ENCODE data around the gene LMAN1L. TPM values are rescaled to one million over a fixed set of nuclear protein-coding genes. Genes with fewer than 3 reads are reported as not detected.

Gene LMAN1L
- total and polyA plus RNA-seq, 2 of the 4 experiments (the other 2 are of a cell fraction): not detected

DNA sequence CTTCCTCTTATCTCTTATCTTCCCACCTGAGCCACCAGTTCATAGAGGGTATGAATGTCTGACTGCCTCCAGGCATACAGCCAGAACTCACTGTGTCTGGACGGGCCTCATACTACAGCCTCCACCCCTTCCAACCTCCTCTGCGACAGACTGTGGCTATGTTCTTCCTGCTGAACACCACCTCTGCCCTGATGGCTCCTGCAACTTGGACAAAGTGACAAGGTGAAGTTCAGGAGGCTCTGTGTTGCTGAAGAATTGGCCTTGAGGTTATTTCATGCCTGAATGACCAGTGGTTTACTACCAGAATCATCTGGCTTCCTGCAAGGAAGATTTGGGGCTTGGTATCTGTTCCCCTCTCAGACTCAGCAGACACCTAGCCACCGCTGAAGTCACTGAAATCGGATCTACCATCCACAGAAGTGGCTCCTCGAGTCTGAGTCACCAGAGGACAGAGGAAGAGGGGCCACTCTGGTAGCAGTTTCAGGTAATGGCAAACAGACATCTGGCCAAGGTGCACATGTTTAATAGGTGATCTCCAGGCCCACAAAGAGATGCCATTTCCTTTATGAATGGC, 44.5 kb downstream of the LMAN1L start:
- WGBS, 2 experiments (ENCODE audit: extremely low coverage in 2 of 2, insufficient read length in 1 of 2): 100% methylated on average over 1 of the region's 5 CpGs; no CpG with 5 or more reads in 1 of the 2 experiments
- no peak overlapping the region for H2BK120ac ChIP-seq (ENCODE audit: low read depth, low read length)
- no peak for ATAC-seq (ENCODE audit: low read depth)
- no peak overlapping the region for H3K27ac ChIP-seq (ENCODE audit: insufficient read depth, low read length)
- no peaks in the 10 kb centered on the region for H3K27me3 ChIP-seq (ENCODE audit: control insufficient read depth, insufficient read depth, low read length)
- H2BK15ac ChIP-seq (ENCODE audit: low read depth, low read length): no peak overlapping the region
- H4K20me1 ChIP-seq (ENCODE audit: insufficient read depth, low read length): peaks cover 59% of the 10 kb centered on the region
- no peak overlapping the region for H3K23ac ChIP-seq (ENCODE audit: low read depth, low read length)
- no peak overlapping the region for H2BK5ac ChIP-seq (ENCODE audit: low read depth, low read length, poor library complexity, severe bottlenecking)
- no peak overlapping the region for H3K9ac ChIP-seq (ENCODE audit: low read depth, low read length)
- H2BK20ac ChIP-seq (ENCODE audit: low read depth, low read length): no peak overlapping the region
- intact Hi-C loops (cut with micrococcal nuclease): no loop called here
- DNase-seq: no peak
- no peaks in the 10 kb centered on the region for H3K9me3 ChIP-seq (ENCODE audit: control insufficient read depth, insufficient read depth, low read length)
- no peak overlapping the region for H2AK9ac ChIP-seq (replicated peaks; ENCODE audit: low read depth, low read length, poor library complexity)
- no TSS peak for BruUV-seq (replicated peaks)
- H4K91ac ChIP-seq (ENCODE audit: insufficient read depth, low read depth, low read length): no peak overlapping the region
- TF ChIP-seq BHLHE40 (IDR thresholded peaks at IDR 0.05; ENCODE audit: low read depth, low read length) (no peak), CHD1 (IDR thresholded peaks at IDR 0.05; ENCODE audit: low read depth, low read length) (no peak), NFE2L2 (IDR thresholded peaks at IDR 0.05; ENCODE audit: low read depth, low read length) (no peak), CTCF (conservative IDR thresholded peaks at IDR 0.05; ENCODE audit: low read depth, low read length) (no peak), POLR2A (IDR thresholded peaks at IDR 0.05; ENCODE audit: low read depth, low read length) (no peak), SMC3 (IDR thresholded peaks at IDR 0.05; ENCODE audit: low read depth, low read length) (no peak), RCOR1 (IDR thresholded peaks at IDR 0.05; ENCODE audit: insufficient replicate concordance, low read length) (no peak), ELK1 (IDR thresholded peaks at IDR 0.05; ENCODE audit: borderline replicate concordance, low read depth, low read length) (no peak), MXI1 (IDR thresholded peaks at IDR 0.05; ENCODE audit: borderline replicate concordance, low read depth, low read length) (no peak), CEBPB (IDR thresholded peaks at IDR 0.05; ENCODE audit: low read depth, low read length) (no peak), RAD21 (IDR thresholded peaks at IDR 0.05; ENCODE audit: low read length) (no peak), MAZ (IDR thresholded peaks at IDR 0.05; ENCODE audit: borderline replicate concordance, low read depth, low read length) (no peak), RFX5 (IDR thresholded peaks at IDR 0.05; ENCODE audit: low read depth, low read length) (no peak), MAFK (IDR thresholded peaks at IDR 0.05; ENCODE audit: low read depth, low read length) (no peak), FOS (IDR thresholded peaks at IDR 0.05; ENCODE audit: low read depth, low read length) (no peak)
- TF ChIP-seq, protein P1, sequence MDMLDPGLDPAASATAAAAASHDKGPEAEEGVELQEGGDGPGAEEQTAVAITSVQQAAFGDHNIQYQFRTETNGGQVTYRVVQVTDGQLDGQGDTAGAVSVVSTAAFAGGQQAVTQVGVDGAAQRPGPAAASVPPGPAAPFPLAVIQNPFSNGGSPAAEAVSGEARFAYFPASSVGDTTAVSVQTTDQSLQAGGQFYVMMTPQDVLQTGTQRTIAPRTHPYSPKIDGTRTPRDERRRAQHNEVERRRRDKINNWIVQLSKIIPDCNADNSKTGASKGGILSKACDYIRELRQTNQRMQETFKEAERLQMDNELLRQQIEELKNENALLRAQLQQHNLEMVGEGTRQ (IDR thresholded peaks at IDR 0.05; ENCODE audit: low read depth, low read length): no peak
- no peak overlapping the region for H4K5ac ChIP-seq (ENCODE audit: low read depth, low read length)
- no peak overlapping the region for H2AFZ ChIP-seq (replicated peaks; ENCODE audit: low read length, poor library complexity)
- peaks cover 10% of the 10 kb centered on the region; the same call in 1 of the 2 replicates for H3K9me1 ChIP-seq (ENCODE audit: insufficient read depth, low read length)
- H3K36me3 ChIP-seq (ENCODE audit: control insufficient read depth, insufficient read depth, low read length): peaks cover 27% of the 10 kb centered on the region
- in situ Hi-C loops (cut with MboI; ENCODE audit: low sequenced_read_pairs): no loop called here
- H3K18ac ChIP-seq (ENCODE audit: low read depth, low read length): no peak overlapping the region
- no peak overlapping the region for H3K4me2 ChIP-seq (ENCODE audit: low read depth, low read length)
- no peak overlapping the region for H3K14ac ChIP-seq (replicated peaks; ENCODE audit: low read depth, low read length)
- dilution Hi-C loops (cut with HindIII; ENCODE audit: low sequenced_read_pairs, unreplicated experiment): no loop called here
- H3K56ac ChIP-seq (ENCODE audit: extremely low read depth, insufficient read depth, low read length): no peak overlapping the region
- no peak overlapping the region for H3K4me3 ChIP-seq (ENCODE audit: insufficient read depth, low read depth, low read length)
- peaks cover 23 to 64% of the 10 kb centered on the region in 2 experiments for H3K79me1 ChIP-seq (ENCODE audit: low read depth in 1 of 2, low read length in 2 of 2)
- H3K4me1 ChIP-seq (ENCODE audit: control insufficient read depth, insufficient read depth, low read length): no peaks in the 10 kb centered on the region
- H4K8ac ChIP-seq (ENCODE audit: low read depth in 2 of 2, low read length in 2 of 2): no peak overlapping the region
- POLR2A ChIA-PET (ENCODE audit: unreplicated experiment): no interaction called here
- CTCF ChIA-PET: no interaction called here
- H3K4ac ChIP-seq (ENCODE audit: low read depth, low read length): no peak overlapping the region
- H2AK5ac ChIP-seq (ENCODE audit: low read depth, low read length): no peak overlapping the region

Data from IMR-90 (cell line).